Caco-2 (cell line): ENCODE measurements around the gene RSPO4. TPM values are rescaled to one million over a fixed set of nuclear protein-coding genes. Genes with fewer than 3 reads are reported as not detected.

Experiments used
- BruUV-seq: library from RNA; stranded (reverse); fragments of 400-500 nt; replicated peaks from 2 replicates; lab custom pipeline; 2021; lab: Mats Ljungman, UMichigan
- CTCF ChIA-PET: fragments of 300-600 bp; sonication (Branson Sonifier 250); formaldehyde crosslinking; loops from one replicate; lab custom pipeline; 2022; ENCODE audit warnings: antibody characterized with exemption; lab: Charles Lee
- POLR2A ChIA-PET: fragments of 300-600 bp; sonication (Branson Sonifier 250); formaldehyde crosslinking; loops from one replicate; lab custom pipeline; 2022; ENCODE audit warnings: antibody characterized with exemption; lab: Charles Lee
- DNase-seq, 2 experiments: peaks; one replicate each; pipeline versions ENCODE4 v3.0.0 to v3.0.0-alpha.2; 2020 to 2022
- H3K27me3 ChIP-seq: replicated peaks from 2 replicates; pipeline ENCODE4 v1.6.0; 2011; ENCODE audit warnings: low read length; ENCODE audit not compliant: control insufficient read depth, insufficient read depth
- H3K36me3 ChIP-seq: 2 replicates; pipeline ENCODE4 v1.5.1; 2011; ENCODE audit warnings: low read length; ENCODE audit not compliant: control insufficient read depth, insufficient read depth
- H3K4me1 ChIP-seq: fragments of 250-450 bp; sonication (Bioruptor Pico); 2 replicates; pipeline ENCODE4 v1.5.1; 2020; ENCODE audit warnings: mild to moderate bottlenecking
- H3K4me3 ChIP-seq: 2 replicates; pipeline ENCODE4 v1.5.1; 2011; ENCODE audit warnings: low read depth, mild to moderate bottlenecking, control low read depth, low read length
- H3K9me3 ChIP-seq: fragments of 250-450 bp; sonication (Bioruptor Pico); 2 replicates; pipeline ENCODE4 v1.5.1; 2020; ENCODE audit warnings: mild to moderate bottlenecking, moderate library complexity
- H3K27ac Mint-ChIP-seq: one replicate; pipeline ENCODE4 v1.8.0; 2022; ENCODE audit warnings: mixed read lengths; ENCODE audit not compliant: unreplicated experiment
- H3K27me3 Mint-ChIP-seq: one replicate; pipeline ENCODE4 v1.8.0; 2022; ENCODE audit warnings: mixed read lengths; ENCODE audit not compliant: insufficient read depth, unreplicated experiment
- H3K36me3 Mint-ChIP-seq: one replicate; pipeline ENCODE4 v1.8.0; 2022; ENCODE audit warnings: mild to moderate bottlenecking, mixed read lengths; ENCODE audit not compliant: insufficient read depth, unreplicated experiment
- H3K4me1 Mint-ChIP-seq: one replicate; pipeline ENCODE4 v1.8.0; 2022; ENCODE audit warnings: low read depth, mixed read lengths; ENCODE audit not compliant: unreplicated experiment
- H3K4me3 Mint-ChIP-seq: one replicate; pipeline ENCODE4 v1.8.0; 2022; ENCODE audit warnings: mild to moderate bottlenecking, moderate library complexity, mixed read lengths; ENCODE audit not compliant: unreplicated experiment
- H3K9me3 Mint-ChIP-seq: one replicate; pipeline ENCODE4 v1.8.0; 2022; ENCODE audit warnings: mixed read lengths; ENCODE audit not compliant: unreplicated experiment
- intact Hi-C: fragments of 100-400 bp; cut with micrococcal nuclease; formaldehyde crosslinking; loops from one replicate; pipeline ENCODE4 v1.10.0; 2022; ENCODE audit not compliant: unreplicated experiment
- total RNA-seq: library from RNA; stranded (reverse); gene quantifications from 2 replicates; pipeline ENCODE4 v1.2.3, GENCODE V29; 2022
- TF ChIP-seq, protein P1 (sequence below), 2 experiments: fragments of 200-600 bp in 1 of 2; IDR thresholded peaks; 1 replicate in 1 of 2; 2 replicates in 1 of 2; pipeline versions ENCODE4 v1.5.1 to v1.8.0; 2011 to 2022; ENCODE audit warnings: antibody characterized with exemption in 1 of 2, control low read depth in 1 of 2, inconsistent platforms in 1 of 2, low read depth in 1 of 2, low read length in 1 of 2, mild to moderate bottlenecking in 1 of 2, moderate library complexity in 1 of 2; ENCODE audit not compliant: insufficient read depth in 1 of 2, severe bottlenecking in 1 of 2, unreplicated experiment in 1 of 2

Gene RSPO4
- total RNA-seq, 1 experiment from 2014 or later = 0.41 TPM

DNA sequence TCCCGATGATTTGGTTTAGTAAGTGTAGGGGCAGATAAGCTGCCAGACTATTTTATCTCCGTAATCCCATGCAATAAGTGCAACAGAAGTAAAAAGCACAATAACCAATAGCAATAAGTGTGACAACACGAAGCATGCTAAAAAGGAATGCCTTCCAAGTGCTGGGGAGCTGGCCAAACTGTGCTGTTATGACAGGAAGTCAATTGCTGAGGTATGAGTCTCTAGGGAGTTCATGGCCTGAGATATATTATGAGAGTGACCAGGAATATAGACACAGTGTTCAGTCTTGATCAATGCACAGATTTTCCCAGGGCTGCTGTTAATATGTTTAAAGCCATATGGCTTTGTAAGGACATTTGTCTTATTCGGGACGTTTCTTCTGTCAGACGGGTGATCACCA lies 75.4 kb downstream of the RSPO4 start:
- Mint-ChIP-seq H3K9me3 (peaks cover 26% of the 10 kb centered on the region), H3K36me3 (no peaks in the 10 kb centered on the region)
- CTCF ChIA-PET = no interaction called here

GRCh38 chr20:925516-925915 lies 76.6 kb downstream of the RSPO4 start:
- CTCF ChIA-PET = no interaction called here
- no peak overlapping the region for H3K4me3 ChIP-seq

More for the DNA sequence above, 75.4 kb downstream of the RSPO4 start:
- Mint-ChIP-seq H3K27me3 (peaks cover 3% of the 10 kb centered on the region), H3K27ac (no peak overlapping the region), H3K4me3 (no peak overlapping the region), H3K4me1 (no peaks in the 10 kb centered on the region)
- BruUV-seq = no TSS peak
- H3K9me3 ChIP-seq = peaks cover 20% of the 10 kb centered on the region
- POLR2A ChIA-PET = no interaction called here
- H3K4me1 ChIP-seq = no peaks in the 10 kb centered on the region
- DNase-seq = no peak
- no peak overlapping the region for H3K4me3 ChIP-seq
- H3K36me3 ChIP-seq = no peaks in the 10 kb centered on the region
- TF ChIP-seq, protein P1, sequence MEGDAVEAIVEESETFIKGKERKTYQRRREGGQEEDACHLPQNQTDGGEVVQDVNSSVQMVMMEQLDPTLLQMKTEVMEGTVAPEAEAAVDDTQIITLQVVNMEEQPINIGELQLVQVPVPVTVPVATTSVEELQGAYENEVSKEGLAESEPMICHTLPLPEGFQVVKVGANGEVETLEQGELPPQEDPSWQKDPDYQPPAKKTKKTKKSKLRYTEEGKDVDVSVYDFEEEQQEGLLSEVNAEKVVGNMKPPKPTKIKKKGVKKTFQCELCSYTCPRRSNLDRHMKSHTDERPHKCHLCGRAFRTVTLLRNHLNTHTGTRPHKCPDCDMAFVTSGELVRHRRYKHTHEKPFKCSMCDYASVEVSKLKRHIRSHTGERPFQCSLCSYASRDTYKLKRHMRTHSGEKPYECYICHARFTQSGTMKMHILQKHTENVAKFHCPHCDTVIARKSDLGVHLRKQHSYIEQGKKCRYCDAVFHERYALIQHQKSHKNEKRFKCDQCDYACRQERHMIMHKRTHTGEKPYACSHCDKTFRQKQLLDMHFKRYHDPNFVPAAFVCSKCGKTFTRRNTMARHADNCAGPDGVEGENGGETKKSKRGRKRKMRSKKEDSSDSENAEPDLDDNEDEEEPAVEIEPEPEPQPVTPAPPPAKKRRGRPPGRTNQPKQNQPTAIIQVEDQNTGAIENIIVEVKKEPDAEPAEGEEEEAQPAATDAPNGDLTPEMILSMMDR (IDR thresholded peaks at IDR 0.05; ENCODE audit: insufficient read depth in 1 of 2, low read depth in 1 of 2, low read length in 1 of 2, severe bottlenecking in 1 of 2, unreplicated experiment in 1 of 2) = no peak
- H3K27me3 ChIP-seq = no peaks in the 10 kb centered on the region
- intact Hi-C loops = no loop called here

DNA sequence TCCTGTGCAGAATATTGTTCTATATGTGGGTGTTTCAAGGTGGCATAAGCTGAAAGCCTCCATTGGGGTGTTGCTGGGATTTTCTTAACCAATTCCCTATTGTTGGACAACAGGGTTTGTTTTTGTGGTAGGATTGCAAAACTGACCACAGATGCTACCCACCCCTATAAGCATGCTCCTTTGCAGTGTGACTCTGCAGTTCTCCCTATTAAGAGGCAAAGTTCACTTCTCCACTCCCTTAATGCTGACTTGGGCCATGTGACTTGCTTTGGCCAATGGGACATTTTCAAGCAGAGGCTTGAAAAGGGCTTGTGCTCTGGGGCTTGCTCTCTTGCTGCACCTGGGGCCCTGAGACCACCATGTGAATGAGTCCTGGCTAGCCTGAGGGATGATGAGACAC lies 77.5 kb downstream of the RSPO4 start:
- DNase-seq = no peak
- Histone ChIP-seq H3K9me3 (peaks cover 7% of the 10 kb centered on the region; the same call in 1 of the 2 replicates), H3K4me1 (no peaks in the 10 kb centered on the region), H3K27me3 (no peaks in the 10 kb centered on the region), H3K4me3 (no peak overlapping the region), H3K36me3 (no peaks in the 10 kb centered on the region)
- H3K36me3 Mint-ChIP-seq = no peaks in the 10 kb centered on the region
- ChIA-PET CTCF (no interaction called here), POLR2A (no interaction called here)
- intact Hi-C loops = no loop called here
- H3K4me1 Mint-ChIP-seq = no peaks in the 10 kb centered on the region
- no peak overlapping the region for H3K27ac Mint-ChIP-seq
- H3K27me3 Mint-ChIP-seq = peaks cover 3% of the 10 kb centered on the region
- peaks cover 13% of the 10 kb centered on the region for H3K9me3 Mint-ChIP-seq
- BruUV-seq = no TSS peak
- no peak overlapping the region for H3K4me3 Mint-ChIP-seq
- TF ChIP-seq, protein P1 (IDR thresholded peaks at IDR 0.05; ENCODE audit: insufficient read depth in 1 of 2, low read depth in 1 of 2, low read length in 1 of 2, severe bottlenecking in 1 of 2, unreplicated experiment in 1 of 2) = no peak

More at GRCh38 chr20:925516-925915, 76.6 kb downstream of the RSPO4 start:
- TF ChIP-seq, protein P1 (IDR thresholded peaks at IDR 0.05; ENCODE audit: insufficient read depth in 1 of 2, low read depth in 1 of 2, low read length in 1 of 2, severe bottlenecking in 1 of 2, unreplicated experiment in 1 of 2) = no peak
- Histone ChIP-seq H3K9me3 (peaks cover 9% of the 10 kb centered on the region; the same call in 1 of the 2 replicates), H3K4me1 (no peaks in the 10 kb centered on the region), H3K36me3 (no peaks in the 10 kb centered on the region), H3K27me3 (no peaks in the 10 kb centered on the region)
- DNase-seq = no peak
- intact Hi-C loops = no loop called here
- H3K9me3 Mint-ChIP-seq = peaks cover 15% of the 10 kb centered on the region
- H3K27ac Mint-ChIP-seq = no peak overlapping the region
- BruUV-seq = no TSS peak
- no peak overlapping the region for H3K4me3 Mint-ChIP-seq
- H3K27me3 Mint-ChIP-seq = peaks cover 3% of the 10 kb centered on the region
- POLR2A ChIA-PET = no interaction called here
- no peaks in the 10 kb centered on the region for H3K4me1 Mint-ChIP-seq
- H3K36me3 Mint-ChIP-seq = no peaks in the 10 kb centered on the region
